Activated CD4-positive, alpha-beta T cell treated with anti-CD3 and anti-CD28 coated beads for 4 hours (primary cell): Measurements from ENCODE around the gene CHRNA9.
"Not testable (repeated sequence)": the region's sequence is repeated elsewhere in the genome, so short reads cannot be mapped to it uniquely, and the experiment has no call there.

ENCODE experiments used
- DNase-seq, 2 donors: peaks; one replicate each; pipeline ENCODE4 v3.0.0-alpha.2; 2020

CHRNA9 gene

DNA sequence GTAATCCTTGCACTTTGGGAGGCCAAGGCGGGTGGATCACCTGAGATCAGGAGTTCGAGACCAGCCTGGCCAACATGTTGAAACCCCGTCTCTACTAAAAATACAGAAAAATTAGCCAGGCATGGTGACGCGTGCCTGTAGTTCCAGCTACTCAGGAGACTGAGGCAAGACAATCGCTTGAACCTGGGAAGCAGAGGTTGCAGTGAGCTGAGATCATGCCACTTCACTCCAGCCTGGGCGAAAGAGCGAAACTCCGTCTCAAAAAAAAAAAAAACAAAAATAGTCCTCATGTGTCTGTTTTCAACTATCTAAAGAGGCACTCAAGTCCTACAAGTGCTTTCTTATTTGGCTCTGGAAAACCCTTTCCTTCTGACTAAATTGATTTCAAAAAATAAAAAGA, 57.1 kb downstream of the CHRNA9 start:
- not testable (repeated sequence) for DNase-seq

GRCh38 chr4:40394236-40394635, 59.1 kb downstream of the CHRNA9 start:
- DNase-seq, result no peak

DNA sequence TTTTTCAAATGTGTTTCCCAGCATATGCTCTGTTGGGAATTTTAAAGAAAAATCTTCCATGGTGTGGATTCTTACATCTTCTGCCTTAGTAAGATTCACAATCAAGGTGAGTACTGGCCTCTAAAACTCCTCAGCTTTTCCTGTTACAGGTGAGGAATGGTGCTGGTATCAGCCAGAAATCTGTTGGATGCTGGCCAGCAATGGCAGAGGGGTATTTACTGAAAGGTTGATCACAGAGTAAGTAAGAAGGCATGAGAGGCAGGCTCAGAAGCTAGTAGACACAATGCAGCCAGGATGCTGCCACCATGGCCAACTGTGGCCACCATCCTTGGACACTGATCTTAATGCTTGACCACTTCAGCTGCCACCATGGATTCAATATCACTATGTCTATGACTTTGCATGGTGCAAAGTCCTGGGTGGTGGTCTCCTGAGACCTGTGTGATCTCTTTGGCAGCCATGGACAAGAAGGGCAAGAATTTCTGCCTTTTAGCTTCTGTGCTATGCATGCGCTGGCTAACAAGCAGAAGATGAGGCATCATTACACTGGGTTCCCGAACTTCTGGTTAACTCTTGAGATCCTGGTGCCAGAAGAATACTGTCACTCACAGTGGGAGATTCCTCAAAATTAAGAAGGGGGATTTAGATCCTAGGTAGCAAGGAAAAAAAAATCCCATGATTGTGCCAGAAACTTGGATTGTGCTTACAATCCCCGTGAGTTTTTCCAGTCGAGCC, 60.2 kb downstream of the CHRNA9 start:
- DNase-seq, result no peak

- no peak for DNase-seq
These were observed 61.0 kb downstream of the CHRNA9 start for GRCh38 chr4:40395908-40396793.

DNA sequence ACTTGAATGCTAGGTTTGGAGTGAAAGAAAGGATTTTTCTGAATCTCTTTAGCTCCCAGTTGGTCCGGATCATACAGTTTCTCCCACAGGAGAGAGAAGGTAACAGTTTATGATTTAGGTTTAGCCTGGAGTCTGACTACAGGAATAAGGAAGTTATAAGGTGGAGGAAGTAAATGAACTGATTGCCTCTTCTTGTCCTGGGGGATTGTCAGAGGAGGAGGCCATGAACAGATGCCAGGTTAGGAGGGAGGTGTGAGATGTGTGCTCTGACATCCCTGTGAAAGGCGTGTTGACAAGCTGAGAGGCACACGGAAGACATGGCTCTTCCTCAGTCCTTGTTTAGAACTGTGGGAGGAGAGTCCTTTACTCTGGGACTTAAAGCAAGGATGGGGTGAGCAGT, 64.4 kb downstream of the CHRNA9 start:
- DNase-seq, result no peak

DNA sequence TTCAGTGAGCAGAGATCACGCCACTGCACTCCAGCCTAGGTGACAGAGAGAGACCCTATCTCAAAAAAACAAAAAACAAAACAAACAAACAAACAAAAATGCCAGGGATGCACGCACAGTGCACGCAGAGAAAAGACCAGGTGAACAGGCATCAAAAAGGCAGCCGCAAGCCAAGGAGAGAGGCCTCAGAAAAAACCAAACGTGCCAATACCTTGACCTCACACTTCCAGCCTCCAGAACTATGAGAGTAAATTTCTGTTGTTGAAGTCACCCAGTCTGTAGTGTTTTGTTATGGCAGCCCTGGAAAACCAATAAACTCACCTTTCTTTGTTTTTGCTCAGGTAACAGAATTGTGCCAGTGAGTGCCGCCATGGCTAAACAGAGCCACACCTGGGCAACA, 66.0 kb downstream of the CHRNA9 start:
- DNase-seq, result no peak

- DNase-seq, result no peak
These were observed 66.5 kb downstream of the CHRNA9 start for GRCh38 chr4:40401631-40402030.

- DNase-seq, result no peak
These were observed 67.4 kb downstream of the CHRNA9 start for GRCh38 chr4:40402556-40402955.

GRCh38 chr4:40403081-40403480, 67.9 kb downstream of the CHRNA9 start:
- no peak for DNase-seq
